GM12874 (cell line): ENCODE measurements around the gene SON.
A peak's percentile ranks its signal among the peaks of the same experiment; 100 is the strongest.

Source experiments
- CTCF ChIP-seq: IDR thresholded peaks from 2 replicates; pipeline ENCODE4 v1.5.1; 2011; ENCODE audit warnings: low read depth, mild to moderate bottlenecking, control low read depth, low read length, moderate library complexity; ENCODE audit not compliant: insufficient read depth

Gene SON

DNA sequence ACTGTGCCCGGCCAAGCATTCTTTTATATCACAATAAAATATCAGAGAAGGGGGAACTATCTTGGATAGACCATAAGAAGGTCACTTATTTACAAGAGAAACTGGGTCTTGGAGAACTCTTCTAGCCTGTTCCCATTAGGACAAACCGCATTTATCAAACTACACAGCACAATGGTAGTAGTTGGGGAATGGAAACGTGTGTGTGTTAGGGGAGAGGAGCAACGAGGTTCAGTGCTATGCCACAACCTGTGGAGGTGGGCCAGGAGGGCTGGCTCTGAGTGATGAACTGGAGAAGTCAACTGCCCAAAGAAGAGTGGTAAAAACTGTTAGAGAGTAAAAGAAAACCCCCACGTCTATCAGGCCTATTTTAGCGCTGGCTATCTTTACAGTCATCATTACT, 44.1 kb downstream of the SON start:
- TF ChIP-seq CTCF, result no peak

GRCh38 chr21:33587792-33588484, 45.1 kb downstream of the SON start:
- TF ChIP-seq CTCF, result no peak

DNA sequence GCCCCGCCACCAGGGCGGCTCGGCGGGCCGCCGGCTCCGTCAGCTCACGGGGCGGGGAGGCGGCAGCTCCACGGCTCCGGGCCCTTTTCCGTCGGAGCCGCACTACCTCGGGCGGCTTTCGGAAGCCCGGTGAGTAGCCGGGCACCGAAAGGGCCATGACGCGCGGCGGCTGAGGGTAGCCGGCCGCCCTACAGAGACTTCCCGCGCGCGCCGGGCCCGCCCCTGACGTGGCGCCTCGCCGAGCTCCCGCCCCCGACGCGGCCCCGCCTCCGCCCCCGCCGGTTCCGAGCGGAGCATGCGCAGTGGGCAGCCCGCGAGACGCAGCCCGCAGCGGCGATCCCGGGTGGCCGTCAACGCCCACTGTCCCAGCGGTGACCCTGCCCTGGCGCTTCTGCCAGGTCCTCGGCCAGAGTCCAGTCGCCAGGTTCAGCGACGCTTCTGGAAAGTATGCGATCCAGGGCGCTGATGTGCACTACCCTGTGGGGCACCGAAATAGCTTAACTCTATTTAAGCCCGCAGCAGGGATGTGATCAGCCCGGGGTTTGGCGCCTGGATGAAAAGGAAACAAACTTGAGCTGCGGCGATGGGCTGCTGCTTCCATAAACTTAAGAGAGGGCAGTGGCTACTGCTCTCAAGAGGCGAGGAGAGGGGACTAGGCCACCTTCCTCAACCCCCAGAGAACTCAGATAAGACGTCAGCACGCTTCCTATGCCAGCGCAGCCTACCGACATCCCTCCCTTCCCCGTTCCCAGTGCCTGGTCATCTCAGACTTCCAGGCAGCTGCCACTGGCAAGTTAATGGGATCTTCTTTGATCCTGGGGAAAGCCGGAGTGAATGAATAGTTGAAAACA, 45.9 kb downstream of the SON start, which contains the start of gene DONSON:
TSS of gene DONSON (minus strand) at position 200 of the 851 bp plus-strand sequence. CDS start at position 157, 43 bp downstream.
- TF ChIP-seq CTCF, result 0 out of 2 replicates have a peak, but pooled peaks have one; percentile 11

- TF ChIP-seq CTCF, result no peak
These were observed 55.2 kb downstream of the SON start for GRCh38 chr21:33598051-33598450.

- TF ChIP-seq CTCF, result no peak
These were observed 65.7 kb downstream of the SON start for GRCh38 chr21:33608559-33608958.

DNA sequence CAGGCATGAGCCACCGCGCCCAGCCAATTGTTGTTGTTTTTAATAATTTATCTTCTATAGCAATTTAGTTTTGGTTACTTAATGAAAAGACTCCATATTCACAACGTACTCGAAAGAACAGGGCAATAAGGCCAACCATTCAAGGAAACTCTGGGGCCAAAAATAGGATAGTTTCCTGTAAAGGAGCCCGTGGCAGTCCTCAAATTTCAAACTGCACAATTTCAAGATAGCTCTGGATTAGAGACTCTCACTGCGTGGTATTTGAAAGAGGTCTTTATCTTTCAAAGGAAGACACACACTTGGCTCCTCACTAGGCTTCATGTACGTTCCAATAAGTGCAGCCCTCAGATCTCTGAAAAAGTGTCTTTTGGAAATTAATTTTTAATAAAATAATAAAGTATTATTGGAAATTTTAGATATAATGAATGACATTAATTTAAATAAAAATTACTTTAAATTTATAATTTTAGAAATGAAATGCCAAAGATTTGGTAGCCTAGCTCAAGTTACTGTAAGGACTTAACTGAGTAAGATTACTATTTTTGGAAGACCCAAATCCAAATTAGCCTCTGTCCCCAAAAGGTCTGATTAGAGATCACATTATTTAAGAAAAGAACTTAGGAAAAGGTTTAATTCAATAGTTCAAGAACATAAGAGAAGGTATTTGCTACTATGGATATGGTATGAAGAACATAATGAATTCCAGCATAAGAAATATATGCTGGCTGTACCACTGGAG, 68.3 kb downstream of the SON start:
- TF ChIP-seq CTCF, result no peak

GRCh38 chr21:33618407-33618806, 75.6 kb downstream of the SON start:
- no peak for TF ChIP-seq CTCF
